ENCODE data around the gene TPI1. TPM values are rescaled to one million over a fixed set of nuclear protein-coding genes. Genes with fewer than 3 reads are reported as not detected.

Gene TPI1
- 100 to 1,000 TPM; 500 to 741 (median 604) TPM for total RNA-seq

GRCh38 chr12:6867413-6868210 is at the start of gene TPI1:
Gene TPI1 (plus strand): TSS chr12:6867531. CDS start chr12:6867567, 36 bp downstream.
- Histone ChIP-seq H3K9me3 (no peaks in the 10 kb centered on the region), H3K4me1 (peaks cover 35 to 38% of the 10 kb centered on the region in 2 donors), H3K27ac (peak within 1 kb of the TSS; percentile 93 to 100 (median 99)), H3K36me3 (peaks cover 0 to 59% of the 10 kb centered on the region in 2 donors), H3K4me3 (peak within 1 kb of the TSS; percentile 74 to 99 (median 91)), H3K27me3 (no peaks in the 10 kb centered on the region)
- intact Hi-C loops (cut with DNase I; ENCODE audit: low total_unique reads) (loop anchor here (1.0 to 5.0 kb wide), 4 partner anchors 15 to 151 kb away; partner anchors contain the start of genes C12orf57, LPCAT3, RNU7-1 and USP5), in situ Hi-C loops (cut with MboI; ENCODE audit: low sequenced_read_pairs in 4 of 4) (no loop called here)
- ATAC-seq (peak; percentile 83 to 84), DNase-seq (peak; percentile 79 to 83)
- TF ChIP-seq, protein P1, sequence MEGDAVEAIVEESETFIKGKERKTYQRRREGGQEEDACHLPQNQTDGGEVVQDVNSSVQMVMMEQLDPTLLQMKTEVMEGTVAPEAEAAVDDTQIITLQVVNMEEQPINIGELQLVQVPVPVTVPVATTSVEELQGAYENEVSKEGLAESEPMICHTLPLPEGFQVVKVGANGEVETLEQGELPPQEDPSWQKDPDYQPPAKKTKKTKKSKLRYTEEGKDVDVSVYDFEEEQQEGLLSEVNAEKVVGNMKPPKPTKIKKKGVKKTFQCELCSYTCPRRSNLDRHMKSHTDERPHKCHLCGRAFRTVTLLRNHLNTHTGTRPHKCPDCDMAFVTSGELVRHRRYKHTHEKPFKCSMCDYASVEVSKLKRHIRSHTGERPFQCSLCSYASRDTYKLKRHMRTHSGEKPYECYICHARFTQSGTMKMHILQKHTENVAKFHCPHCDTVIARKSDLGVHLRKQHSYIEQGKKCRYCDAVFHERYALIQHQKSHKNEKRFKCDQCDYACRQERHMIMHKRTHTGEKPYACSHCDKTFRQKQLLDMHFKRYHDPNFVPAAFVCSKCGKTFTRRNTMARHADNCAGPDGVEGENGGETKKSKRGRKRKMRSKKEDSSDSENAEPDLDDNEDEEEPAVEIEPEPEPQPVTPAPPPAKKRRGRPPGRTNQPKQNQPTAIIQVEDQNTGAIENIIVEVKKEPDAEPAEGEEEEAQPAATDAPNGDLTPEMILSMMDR (IDR thresholded peaks at IDR 0.05 in 4 of 5, conservative IDR thresholded peaks at IDR 0.05 in 1 of 5), result no peak
- peak; percentile 95 to 98 for TF ChIP-seq POLR2A (IDR thresholded peaks at IDR 0.05)

DNA sequence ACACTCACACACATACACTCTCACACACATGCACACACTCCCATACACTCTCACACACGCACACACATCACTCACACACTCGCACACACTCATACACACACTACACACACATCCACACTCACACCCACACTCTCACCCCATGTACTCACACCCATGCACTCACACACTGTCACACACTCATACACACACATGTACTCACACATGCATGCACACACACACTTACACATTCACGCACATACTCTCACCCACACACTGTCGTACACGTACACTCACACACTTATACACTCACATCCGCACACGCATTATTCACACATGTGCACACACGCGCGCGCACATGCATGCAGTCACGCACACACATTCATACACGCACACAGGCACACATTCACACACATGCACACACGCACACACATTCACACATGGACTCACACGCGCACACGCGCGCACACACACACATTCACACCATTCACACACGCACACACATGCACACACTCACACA is 49.6 kb upstream of the TPI1 start:
- H3K4me3 ChIP-seq, result no peak overlapping the region
- DNase-seq, result no peak

GRCh38 chr12:6818222-6818621 is 49.1 kb upstream of the TPI1 start:
- Histone ChIP-seq H3K36me3 (no peaks in the 10 kb centered on the region), H3K4me1 (no peaks in the 10 kb centered on the region), H3K9me3 (no peaks in the 10 kb centered on the region), H3K4me3 (no peak overlapping the region), H3K27me3 (peaks cover 9 to 18% (median 11%) of the 10 kb centered on the region in 3 donors), H3K27ac (no peak overlapping the region)
- ATAC-seq (no peak), DNase-seq (no peak)
- TF ChIP-seq, protein P1 (IDR thresholded peaks at IDR 0.05 in 4 of 5, conservative IDR thresholded peaks at IDR 0.05 in 1 of 5), result no peak
- TF ChIP-seq POLR2A (IDR thresholded peaks at IDR 0.05), result no peak
- intact Hi-C loops (cut with DNase I; ENCODE audit: low total_unique reads) (no loop called here), in situ Hi-C loops (cut with MboI; ENCODE audit: low sequenced_read_pairs in 4 of 4) (no loop called here)

More for the DNA sequence above, 49.6 kb upstream of the TPI1 start:
- Histone ChIP-seq H3K9me3 (no peaks in the 10 kb centered on the region), H3K4me1 (no peaks in the 10 kb centered on the region), H3K36me3 (no peaks in the 10 kb centered on the region), H3K27me3 (peaks cover 5 to 15% (median 10%) of the 10 kb centered on the region in 3 donors), H3K27ac (no peak overlapping the region)
- no peak for ATAC-seq
- in situ Hi-C loops (cut with MboI; ENCODE audit: low sequenced_read_pairs in 4 of 4), result no loop called here
- intact Hi-C loops (cut with DNase I; ENCODE audit: low total_unique reads), result no loop called here
- TF ChIP-seq POLR2A (IDR thresholded peaks at IDR 0.05), result no peak
- TF ChIP-seq, protein P1 (IDR thresholded peaks at IDR 0.05 in 4 of 5, conservative IDR thresholded peaks at IDR 0.05 in 1 of 5), result no peak

GRCh38 chr12:6818645-6819044 is 48.7 kb upstream of the TPI1 start:
- Histone ChIP-seq H3K4me1 (no peaks in the 10 kb centered on the region), H3K27ac (no peak overlapping the region), H3K9me3 (no peaks in the 10 kb centered on the region), H3K36me3 (no peaks in the 10 kb centered on the region), H3K27me3 (peaks cover 13 to 22% (median 15%) of the 10 kb centered on the region in 3 donors), H3K4me3 (no peak overlapping the region)
- in situ Hi-C loops (cut with MboI; ENCODE audit: low sequenced_read_pairs in 4 of 4) (no loop called here), intact Hi-C loops (cut with DNase I; ENCODE audit: low total_unique reads) (no loop called here)
- DNase-seq (no peak), ATAC-seq (no peak)
- no peak for TF ChIP-seq POLR2A (IDR thresholded peaks at IDR 0.05)
- TF ChIP-seq, protein P1 (IDR thresholded peaks at IDR 0.05 in 4 of 5, conservative IDR thresholded peaks at IDR 0.05 in 1 of 5), result no peak
